SK-N-SH (cell line): Measurements from ENCODE around the gene PPEF2. TPM values are rescaled to one million over a fixed set of nuclear protein-coding genes. Genes with fewer than 3 reads are reported as not detected.

Experiments
- CTCF ChIA-PET: fragments of 300-600, 350-600 bp; formaldehyde crosslinking; extraction: SDS; loops from one replicate; lab custom pipeline; 2021; lab: Yijun Ruan, JAX
- POLR2A ChIA-PET: fragments of 350-600 bp; sonication (Branson Sonifier 250); formaldehyde crosslinking; extraction: SDS; loops from one replicate; lab custom pipeline; 2020; ENCODE audit warnings: antibody characterized with exemption, inconsistent platforms; lab: Yijun Ruan, JAX
- DNase-seq: peaks from one replicate; pipeline ENCODE4 v3.0.0; 2012
- H2AFZ ChIP-seq: fragments of 200-600 bp; sonication (generic); 2 replicates; pipeline ENCODE4 v1.8.1; 2016; ENCODE audit warnings: antibody characterized with exemption, mild to moderate bottlenecking, low read depth
- H3F3A ChIP-seq: fragments of 200-600 bp; sonication (generic); replicated peaks from 2 replicates; pipeline ENCODE3; 2016; ENCODE audit warnings: antibody characterized with exemption, mild to moderate bottlenecking; ENCODE audit not compliant: insufficient read depth
- H3K27ac ChIP-seq, 2 experiments: fragments of 200-500 bp in 1 of 2; fragments of 200-600 bp in 1 of 2; sonication (Bioruptor generic) in 1 of 2; sonication (generic), shearing (Covaris generic) in 1 of 2; 2 replicates each; pipeline versions ENCODE4 v1.5.1 to v1.6.1; 2014 to 2016; ENCODE audit warnings: low read depth in 2 of 2, inconsistent platforms in 1 of 2, low read length in 1 of 2, mild to moderate bottlenecking in 1 of 2, mixed read lengths in 1 of 2
- H3K27me3 ChIP-seq: fragments of 200-600 bp; sonication (generic), shearing (Covaris generic); 2 replicates; pipeline ENCODE4 v1.6.1; 2016; ENCODE audit warnings: mixed run types; ENCODE audit not compliant: insufficient read depth
- H3K36me3 ChIP-seq, 2 experiments: fragments of 200-500 bp in 1 of 2; fragments of 200-600 bp in 1 of 2; sonication (Bioruptor generic) in 1 of 2; sonication (generic) in 1 of 2; replicated peaks in 1 of 2; 2 replicates each; pipeline versions ENCODE3 to v1.5.1; 2014 to 2016; ENCODE audit warnings: low read length in 1 of 2, mild to moderate bottlenecking in 1 of 2; ENCODE audit not compliant: insufficient read depth in 2 of 2, control insufficient read depth in 1 of 2
- H3K4me1 ChIP-seq, 2 experiments: fragments of 200-500 bp in 1 of 2; fragments of 200-600 bp in 1 of 2; sonication (Bioruptor generic) in 1 of 2; sonication (generic), shearing (Covaris generic) in 1 of 2; 2 replicates each; pipeline versions ENCODE4 v1.5.1 to v1.6.1; 2014 to 2016; ENCODE audit warnings: low read depth in 1 of 2, low read length in 1 of 2, mixed run types in 1 of 2; ENCODE audit not compliant: insufficient read depth in 2 of 2, control insufficient read depth in 1 of 2
- H3K4me2 ChIP-seq: fragments of 200-600 bp; sonication (generic), shearing (Covaris generic); 2 replicates; pipeline ENCODE4 v1.6.1; 2017; ENCODE audit warnings: mixed run types
- H3K4me3 ChIP-seq, 2 experiments: fragments of 200-500 bp in 1 of 2; fragments of 200-600 bp in 1 of 2; sonication (Bioruptor generic) in 1 of 2; sonication (generic), shearing (Covaris generic) in 1 of 2; 2 replicates each; pipeline versions ENCODE4 v1.5.1 to v1.8.1; 2014 to 2016; ENCODE audit warnings: low read depth in 2 of 2, inconsistent platforms in 1 of 2, low read length in 1 of 2, mild to moderate bottlenecking in 1 of 2, mixed read lengths in 1 of 2, moderate library complexity in 1 of 2
- H3K79me2 ChIP-seq: fragments of 200-600 bp; sonication (generic); 2 replicates; pipeline ENCODE4 v1.8.1; 2017; ENCODE audit warnings: mild to moderate bottlenecking; ENCODE audit not compliant: insufficient read depth
- H3K9ac ChIP-seq: fragments of 200-600 bp; sonication (generic); 2 replicates; pipeline ENCODE4 v1.6.1; 2017; ENCODE audit warnings: mixed run types
- H3K9me2 ChIP-seq: fragments of 200-600 bp; sonication (generic); 2 replicates; pipeline ENCODE4 v1.6.1; 2017; ENCODE audit warnings: mixed run types
- H3K9me3 ChIP-seq: fragments of 200-600 bp; sonication (generic); 2 replicates; pipeline ENCODE4 v1.6.1; 2017; ENCODE audit warnings: mixed run types, mild to moderate bottlenecking, moderate library complexity
- H4K20me1 ChIP-seq: fragments of 200-600 bp; sonication (generic); 2 replicates; pipeline ENCODE4 v1.6.1; 2017; ENCODE audit warnings: mild to moderate bottlenecking, mixed run types; ENCODE audit not compliant: insufficient read depth
- ELF1 ChIP-seq: IDR thresholded peaks from 2 replicates; pipeline ENCODE4 v1.4.0; 2012
- EP300 ChIP-seq, 2 experiments: IDR thresholded peaks; 2 replicates each; pipeline versions ENCODE4 v1.4.0 to v1.6.1; 2012; ENCODE audit warnings: borderline replicate concordance in 1 of 2, low read depth in 1 of 2, low read length in 1 of 2
- GABPA ChIP-seq: IDR thresholded peaks from 2 replicates; pipeline ENCODE4 v1.4.0; 2012; ENCODE audit warnings: low read depth, mild to moderate bottlenecking
- GATA2 ChIP-seq: sonication (generic); formaldehyde crosslinking; IDR thresholded peaks from 2 replicates; pipeline ENCODE4 v1.5.0; 2020; ENCODE audit warnings: mild to moderate bottlenecking, missing genetic modification reagents
- JUND ChIP-seq: IDR thresholded peaks from 2 replicates; pipeline ENCODE4 v1.4.0; 2012
- MEF2A ChIP-seq: IDR thresholded peaks from 2 replicates; pipeline ENCODE4 v1.4.0; 2012; ENCODE audit warnings: low read depth, borderline replicate concordance
- MXI1 ChIP-seq: IDR thresholded peaks from 2 replicates; pipeline ENCODE4 v1.6.1; 2012; ENCODE audit warnings: mild to moderate bottlenecking, low read depth, low read length, improper control_type of control experiment
- NFIC ChIP-seq: IDR thresholded peaks from 2 replicates; pipeline ENCODE4 v1.4.0; 2012; ENCODE audit warnings: borderline replicate concordance
- RAD21 ChIP-seq: IDR thresholded peaks from 2 replicates; pipeline ENCODE4 v1.6.1; 2012; ENCODE audit warnings: mild to moderate bottlenecking, low read length
- RFX5 ChIP-seq: IDR thresholded peaks from 2 replicates; pipeline ENCODE4 v1.6.1; 2012; ENCODE audit warnings: mild to moderate bottlenecking, improper control_type of control experiment, low read length
- RXRA ChIP-seq: IDR thresholded peaks from 2 replicates; pipeline ENCODE4 v1.4.0; 2012; ENCODE audit warnings: low read depth, mild to moderate bottlenecking, borderline replicate concordance
- SMC3 ChIP-seq: IDR thresholded peaks from 2 replicates; pipeline ENCODE4 v1.6.1; 2012; ENCODE audit warnings: low read depth, low read length, improper control_type of control experiment
- TCF12 ChIP-seq: IDR thresholded peaks from 2 replicates; pipeline ENCODE4 v1.4.0; 2012
- YY1 ChIP-seq: IDR thresholded peaks from 2 replicates; pipeline ENCODE4 v1.4.0; 2012; ENCODE audit warnings: low read depth, mild to moderate bottlenecking
- WGBS: methylation state at CpG from one replicate; pipeline ENCODE4 v1.1.6; 2017; ENCODE audit warnings: low lambda C conversion rate; 5-methylcytosine and 5-hydroxymethylcytosine counted together
- polyA plus RNA-seq, 3 experiments: library from polyadenylated mRNA; depleted of rRNA; stranded (reverse); fragments of >200 nt; gene quantifications; 2 replicates each; pipeline ENCODE4 v1.2.3, GENCODE V29; 2012
- TF ChIP-seq, protein P1 (sequence below): IDR thresholded peaks from 2 replicates; pipeline ENCODE4 v1.6.1; 2012; ENCODE audit warnings: mild to moderate bottlenecking, low read depth, low read length, moderate library complexity
- TF ChIP-seq, protein P2 (sequence below): IDR thresholded peaks from 2 replicates; pipeline ENCODE4 v1.4.0; 2012; ENCODE audit warnings: low read depth, borderline replicate concordance
- TF ChIP-seq, protein P3 (sequence below): IDR thresholded peaks from 2 replicates; pipeline ENCODE4 v1.4.0; 2012; ENCODE audit warnings: low read depth, borderline replicate concordance

The PPEF2 gene
- polyA plus RNA-seq, 1 of the 3 experiments (the other 2 are of a cell fraction) = not detected

DNA sequence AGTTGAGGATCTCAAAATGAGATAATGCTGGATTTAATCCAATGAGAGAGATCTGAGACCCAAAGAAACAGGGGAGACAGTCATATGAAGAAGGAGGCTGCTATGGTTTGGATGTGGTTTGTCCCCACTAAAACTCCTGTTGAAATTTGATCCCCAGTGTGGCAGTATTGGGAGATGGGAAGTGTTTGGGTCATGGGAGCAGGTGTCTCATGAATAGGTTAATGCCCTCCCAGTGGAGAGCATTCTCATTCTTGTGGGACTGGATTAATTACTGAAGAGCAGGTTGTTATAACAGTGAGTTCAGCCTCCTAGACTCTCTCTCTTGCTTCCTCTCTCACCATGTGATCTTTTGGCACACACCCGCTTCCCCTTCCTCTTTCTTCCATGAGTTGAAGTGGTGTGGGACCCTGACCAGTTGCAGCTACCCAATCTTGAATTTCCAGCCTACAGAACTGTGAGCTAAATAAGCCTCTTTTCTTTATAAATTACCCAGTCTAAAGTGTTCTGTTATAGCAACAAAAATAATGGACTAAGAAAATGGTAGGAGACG is 70.3 kb downstream of the PPEF2 start (continued):
- TF ChIP-seq, protein P1, sequence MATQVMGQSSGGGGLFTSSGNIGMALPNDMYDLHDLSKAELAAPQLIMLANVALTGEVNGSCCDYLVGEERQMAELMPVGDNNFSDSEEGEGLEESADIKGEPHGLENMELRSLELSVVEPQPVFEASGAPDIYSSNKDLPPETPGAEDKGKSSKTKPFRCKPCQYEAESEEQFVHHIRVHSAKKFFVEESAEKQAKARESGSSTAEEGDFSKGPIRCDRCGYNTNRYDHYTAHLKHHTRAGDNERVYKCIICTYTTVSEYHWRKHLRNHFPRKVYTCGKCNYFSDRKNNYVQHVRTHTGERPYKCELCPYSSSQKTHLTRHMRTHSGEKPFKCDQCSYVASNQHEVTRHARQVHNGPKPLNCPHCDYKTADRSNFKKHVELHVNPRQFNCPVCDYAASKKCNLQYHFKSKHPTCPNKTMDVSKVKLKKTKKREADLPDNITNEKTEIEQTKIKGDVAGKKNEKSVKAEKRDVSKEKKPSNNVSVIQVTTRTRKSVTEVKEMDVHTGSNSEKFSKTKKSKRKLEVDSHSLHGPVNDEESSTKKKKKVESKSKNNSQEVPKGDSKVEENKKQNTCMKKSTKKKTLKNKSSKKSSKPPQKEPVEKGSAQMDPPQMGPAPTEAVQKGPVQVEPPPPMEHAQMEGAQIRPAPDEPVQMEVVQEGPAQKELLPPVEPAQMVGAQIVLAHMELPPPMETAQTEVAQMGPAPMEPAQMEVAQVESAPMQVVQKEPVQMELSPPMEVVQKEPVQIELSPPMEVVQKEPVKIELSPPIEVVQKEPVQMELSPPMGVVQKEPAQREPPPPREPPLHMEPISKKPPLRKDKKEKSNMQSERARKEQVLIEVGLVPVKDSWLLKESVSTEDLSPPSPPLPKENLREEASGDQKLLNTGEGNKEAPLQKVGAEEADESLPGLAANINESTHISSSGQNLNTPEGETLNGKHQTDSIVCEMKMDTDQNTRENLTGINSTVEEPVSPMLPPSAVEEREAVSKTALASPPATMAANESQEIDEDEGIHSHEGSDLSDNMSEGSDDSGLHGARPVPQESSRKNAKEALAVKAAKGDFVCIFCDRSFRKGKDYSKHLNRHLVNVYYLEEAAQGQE = no peak
- TF ChIP-seq, protein P2, sequence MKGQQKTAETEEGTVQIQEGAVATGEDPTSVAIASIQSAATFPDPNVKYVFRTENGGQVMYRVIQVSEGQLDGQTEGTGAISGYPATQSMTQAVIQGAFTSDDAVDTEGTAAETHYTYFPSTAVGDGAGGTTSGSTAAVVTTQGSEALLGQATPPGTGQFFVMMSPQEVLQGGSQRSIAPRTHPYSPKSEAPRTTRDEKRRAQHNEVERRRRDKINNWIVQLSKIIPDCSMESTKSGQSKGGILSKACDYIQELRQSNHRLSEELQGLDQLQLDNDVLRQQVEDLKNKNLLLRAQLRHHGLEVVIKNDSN = no peak
- TF ChIP-seq ELF1 (no peak), RXRA (no peak)

DNA sequence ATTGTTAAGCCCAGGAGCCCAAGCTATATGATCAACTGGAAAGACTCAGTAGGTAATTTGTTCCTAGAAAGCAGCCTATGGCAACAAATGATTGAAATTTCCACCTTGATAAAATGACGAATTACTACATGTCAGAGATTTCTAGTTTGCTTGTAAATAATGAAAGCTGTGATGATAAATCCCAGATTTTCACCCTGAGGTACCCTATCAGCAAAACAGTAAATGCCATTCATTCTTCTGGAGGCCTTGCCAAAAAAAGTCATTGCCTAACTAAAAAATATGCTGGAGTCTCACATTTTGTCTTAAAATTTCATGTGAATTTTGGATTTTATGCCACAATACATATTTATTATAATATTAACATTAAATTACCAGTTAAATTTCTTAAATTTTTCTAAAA is 71.3 kb downstream of the PPEF2 start:
- no peaks in the 10 kb centered on the region for H3K27me3 ChIP-seq
- H4K20me1 ChIP-seq = no peaks in the 10 kb centered on the region
- POLR2A ChIA-PET = no interaction called here
- no peak overlapping the region for H3K27ac ChIP-seq
- no peaks in the 10 kb centered on the region for H3K9me3 ChIP-seq
- WGBS = 75% methylated on average over 1 of the region's 1 CpG
- no peaks in the 10 kb centered on the region for H3K4me1 ChIP-seq
- no peak overlapping the region for H2AFZ ChIP-seq
- H3K9me2 ChIP-seq = no peaks in the 10 kb centered on the region
- H3K36me3 ChIP-seq = no peaks in the 10 kb centered on the region
- no peaks in the 10 kb centered on the region for H3K79me2 ChIP-seq
- H3K4me2 ChIP-seq = no peak overlapping the region
- H3F3A ChIP-seq = no peaks in the 10 kb centered on the region
- no peak overlapping the region for H3K4me3 ChIP-seq
- H3K9ac ChIP-seq = no peak overlapping the region
- no peak for TF ChIP-seq EP300 (IDR thresholded peaks at IDR 0.05; ENCODE audit: borderline replicate concordance in 1 of 2, low read depth in 1 of 2, low read length in 1 of 2)
- TF ChIP-seq RFX5 = no peak
- TF ChIP-seq ELF1 = no peak
- no peak for TF ChIP-seq GABPA
- no peak for TF ChIP-seq RAD21
- TF ChIP-seq MXI1 = no peak
- TF ChIP-seq GATA2 = no peak
- no peak for DNase-seq
- CTCF ChIA-PET = interaction anchor here (1.2 kb wide), 1 partner anchor 17 kb away, joined by 4 read pairs; no protein-coding TSS in a partner anchor

DNA sequence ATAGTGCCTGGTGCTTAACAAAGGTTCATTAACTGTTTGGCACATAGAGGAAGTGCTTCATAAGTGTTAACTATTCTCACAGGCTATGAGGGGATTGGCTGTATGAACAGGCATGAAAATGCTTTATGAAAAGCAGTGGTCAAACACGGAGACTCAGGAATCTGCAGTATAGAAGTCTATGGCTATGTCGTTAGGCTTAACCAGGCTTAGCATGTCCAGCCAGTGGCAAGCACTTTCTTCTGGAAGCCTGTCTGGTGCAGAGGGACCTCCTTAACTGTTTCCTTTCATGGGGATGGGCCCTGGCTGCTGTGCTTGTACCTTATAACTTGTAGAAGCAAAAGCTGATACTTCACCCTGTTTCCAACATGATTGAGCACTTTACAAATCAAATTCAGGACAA is 78.4 kb downstream of the PPEF2 start:
- H3F3A ChIP-seq = peaks cover 6% of the 10 kb centered on the region
- ChIA-PET POLR2A (no interaction called here), CTCF (no interaction called here)
- no peaks in the 10 kb centered on the region for H3K9me3 ChIP-seq
- no peaks in the 10 kb centered on the region for H3K36me3 ChIP-seq
- no peaks in the 10 kb centered on the region for H3K4me1 ChIP-seq
- H3K27ac ChIP-seq = no peak overlapping the region
- no peak overlapping the region for H3K4me3 ChIP-seq
- no peaks in the 10 kb centered on the region for H4K20me1 ChIP-seq
- DNase-seq = no peak
- 83% methylated on average over 2 of the region's 2 CpGs for WGBS
- no peaks in the 10 kb centered on the region for H3K27me3 ChIP-seq
- no peaks in the 10 kb centered on the region for H3K79me2 ChIP-seq
- no peak overlapping the region for H2AFZ ChIP-seq
- no peaks in the 10 kb centered on the region for H3K9me2 ChIP-seq
- no peak overlapping the region for H3K4me2 ChIP-seq
- H3K9ac ChIP-seq = no peak overlapping the region
- TF ChIP-seq, protein P1 = no peak
- TF ChIP-seq EP300 (IDR thresholded peaks at IDR 0.05; ENCODE audit: borderline replicate concordance in 1 of 2, low read depth in 1 of 2, low read length in 1 of 2) (no peak), YY1 (no peak), MXI1 (no peak), SMC3 (no peak), JUND (no peak), MEF2A (no peak), RFX5 (no peak), NFIC (no peak), GATA2 (no peak), TCF12 (no peak)
- TF ChIP-seq, protein P3, sequence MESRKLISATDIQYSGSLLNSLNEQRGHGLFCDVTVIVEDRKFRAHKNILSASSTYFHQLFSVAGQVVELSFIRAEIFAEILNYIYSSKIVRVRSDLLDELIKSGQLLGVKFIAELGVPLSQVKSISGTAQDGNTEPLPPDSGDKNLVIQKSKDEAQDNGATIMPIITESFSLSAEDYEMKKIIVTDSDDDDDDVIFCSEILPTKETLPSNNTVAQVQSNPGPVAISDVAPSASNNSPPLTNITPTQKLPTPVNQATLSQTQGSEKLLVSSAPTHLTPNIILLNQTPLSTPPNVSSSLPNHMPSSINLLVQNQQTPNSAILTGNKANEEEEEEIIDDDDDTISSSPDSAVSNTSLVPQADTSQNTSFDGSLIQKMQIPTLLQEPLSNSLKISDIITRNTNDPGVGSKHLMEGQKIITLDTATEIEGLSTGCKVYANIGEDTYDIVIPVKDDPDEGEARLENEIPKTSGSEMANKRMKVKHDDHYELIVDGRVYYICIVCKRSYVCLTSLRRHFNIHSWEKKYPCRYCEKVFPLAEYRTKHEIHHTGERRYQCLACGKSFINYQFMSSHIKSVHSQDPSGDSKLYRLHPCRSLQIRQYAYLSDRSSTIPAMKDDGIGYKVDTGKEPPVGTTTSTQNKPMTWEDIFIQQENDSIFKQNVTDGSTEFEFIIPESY = no peak
